ES-I3 (cell line): ENCODE measurements around the gene PPM1M.
"Not testable (repeated sequence)": the region's sequence is repeated elsewhere in the genome, so short reads cannot be mapped to it uniquely, and the experiment has no call there.

Experiments used
- H3K36me3 ChIP-seq: 2 replicates; pipeline ENCODE4 v1.6.1; 2013; ENCODE audit warnings: mild to moderate bottlenecking, low read length, control low read depth, moderate library complexity; ENCODE audit not compliant: insufficient read depth
- H3K4me1 ChIP-seq: 2 replicates; pipeline ENCODE4 v1.6.1; 2013; ENCODE audit warnings: mild to moderate bottlenecking, control low read depth, low read length; ENCODE audit not compliant: insufficient read depth
- H3K9ac ChIP-seq: 2 replicates; pipeline ENCODE4 v1.6.1; 2013; ENCODE audit warnings: low read depth, mild to moderate bottlenecking, low read length, moderate library complexity
- H3K9me3 ChIP-seq: 2 replicates; pipeline ENCODE4 v1.6.1; 2013; ENCODE audit warnings: mild to moderate bottlenecking, low read length, moderate library complexity; ENCODE audit not compliant: control insufficient read depth, insufficient read depth

The PPM1M gene

GRCh38 chr3:52256159-52256558 is 10.6 kb downstream of the PPM1M start:
- Histone ChIP-seq H3K36me3 (peaks cover 66% of the 10 kb centered on the region), H3K9ac (no peak overlapping the region), H3K4me1 (no peaks in the 10 kb centered on the region), H3K9me3 (no peaks in the 10 kb centered on the region)

GRCh38 chr3:52256622-52257021 is 11.1 kb downstream of the PPM1M start:
- no peak overlapping the region for H3K9ac ChIP-seq
- no peaks in the 10 kb centered on the region for H3K4me1 ChIP-seq
- no peaks in the 10 kb centered on the region for H3K9me3 ChIP-seq
- H3K36me3 ChIP-seq: peaks cover 68% of the 10 kb centered on the region

GRCh38 chr3:52257911-52258310 is 12.4 kb downstream of the PPM1M start:
- no peaks in the 10 kb centered on the region for H3K9me3 ChIP-seq
- H3K9ac ChIP-seq: no peak overlapping the region
- peaks cover 60% of the 10 kb centered on the region for H3K36me3 ChIP-seq
- H3K4me1 ChIP-seq: no peaks in the 10 kb centered on the region

- H3K36me3 ChIP-seq: peaks cover 54% of the 10 kb centered on the region
Observed at GRCh38 chr3:52259035-52259434, 13.5 kb downstream of the PPM1M start.

GRCh38 chr3:52259448-52259847 is 13.9 kb downstream of the PPM1M start:
- peaks cover 53% of the 10 kb centered on the region for H3K36me3 ChIP-seq
- H3K9ac ChIP-seq: no peak overlapping the region
- H3K9me3 ChIP-seq: no peaks in the 10 kb centered on the region
- no peaks in the 10 kb centered on the region for H3K4me1 ChIP-seq

More at GRCh38 chr3:52259035-52259434, 13.5 kb downstream of the PPM1M start:
- Histone ChIP-seq H3K9ac (no peak overlapping the region), H3K4me1 (no peaks in the 10 kb centered on the region), H3K9me3 (no peaks in the 10 kb centered on the region)

GRCh38 chr3:52262447-52262846 is 16.9 kb downstream of the PPM1M start:
- Histone ChIP-seq H3K4me1 (no peaks in the 10 kb centered on the region), H3K36me3 (peaks cover 44% of the 10 kb centered on the region), H3K9ac (no peak overlapping the region), H3K9me3 (no peaks in the 10 kb centered on the region)

- Histone ChIP-seq H3K36me3 (peaks cover 25% of the 10 kb centered on the region), H3K9ac (no peak overlapping the region), H3K9me3 (no peaks in the 10 kb centered on the region), H3K4me1 (no peaks in the 10 kb centered on the region)
Observed at GRCh38 chr3:52265387-52265786, 19.8 kb downstream of the PPM1M start.

GRCh38 chr3:52268036-52268435 is 22.5 kb downstream of the PPM1M start:
- no peaks in the 10 kb centered on the region for H3K4me1 ChIP-seq
- H3K9me3 ChIP-seq: no peaks in the 10 kb centered on the region
- peaks cover 18% of the 10 kb centered on the region for H3K36me3 ChIP-seq
- H3K9ac ChIP-seq: no peak overlapping the region

GRCh38 chr3:52269776-52270175 is 24.2 kb downstream of the PPM1M start:
- Histone ChIP-seq H3K9ac (no peak overlapping the region), H3K36me3 (peaks cover 18% of the 10 kb centered on the region), H3K4me1 (no peaks in the 10 kb centered on the region)

GRCh38 chr3:52270252-52270754 is 24.7 kb downstream of the PPM1M start:
- no peaks in the 10 kb centered on the region for H3K9me3 ChIP-seq
- no peaks in the 10 kb centered on the region for H3K4me1 ChIP-seq
- H3K36me3 ChIP-seq: peaks cover 18% of the 10 kb centered on the region
- H3K9ac ChIP-seq: no peak overlapping the region

More at GRCh38 chr3:52269776-52270175, 24.2 kb downstream of the PPM1M start:
- H3K9me3 ChIP-seq: no peaks in the 10 kb centered on the region

GRCh38 chr3:52272172-52272571 is 26.6 kb downstream of the PPM1M start:
- not testable (repeated sequence) for H3K36me3 ChIP-seq, H3K9ac ChIP-seq

GRCh38 chr3:52272831-52273230 is 27.3 kb downstream of the PPM1M start:
- no peaks in the 10 kb centered on the region for H3K9me3 ChIP-seq
- H3K9ac ChIP-seq: no peak overlapping the region
- H3K36me3 ChIP-seq: peaks cover 5% of the 10 kb centered on the region
- H3K4me1 ChIP-seq: no peaks in the 10 kb centered on the region; the same call in 1 of the 2 replicates

More at GRCh38 chr3:52272172-52272571, 26.6 kb downstream of the PPM1M start:
- not testable (repeated sequence) for H3K9me3 ChIP-seq, H3K4me1 ChIP-seq

GRCh38 chr3:52274781-52275180 is 29.2 kb downstream of the PPM1M start:
- H3K9ac ChIP-seq, H3K36me3 ChIP-seq, H3K9me3 ChIP-seq, H3K4me1 ChIP-seq: not testable (repeated sequence)

- H3K36me3 ChIP-seq: no peaks in the 10 kb centered on the region; the same call in 1 of the 2 replicates
- no peaks in the 10 kb centered on the region for H3K9me3 ChIP-seq
- H3K4me1 ChIP-seq: peaks cover 7% of the 10 kb centered on the region; the same call in 1 of the 2 replicates
- peak overlapping the region; percentile 99 for H3K9ac ChIP-seq
Observed at GRCh38 chr3:52277071-52277964, 31.8 kb downstream of the PPM1M start.

GRCh38 chr3:52277972-52278509 is 32.5 kb downstream of the PPM1M start:
- peak overlapping the region; percentile 99 for H3K9ac ChIP-seq
- H3K4me1 ChIP-seq: peaks cover 7% of the 10 kb centered on the region; the same call in 1 of the 2 replicates
- no peaks in the 10 kb centered on the region for H3K9me3 ChIP-seq
- H3K36me3 ChIP-seq: no peaks in the 10 kb centered on the region; the same call in 1 of the 2 replicates
